HG02870 (cell line): Measurements from ENCODE around the gene PRKN.
"Not testable (repeated sequence)": the region's sequence is repeated elsewhere in the genome, so short reads cannot be mapped to it uniquely, and the experiment has no call there.

Experiments
- ATAC-seq: cut with Tn5 transposase; IDR thresholded peaks from one replicate; pipeline ENCODE4 v1.9.1; 2021; ENCODE audit warnings: mild to moderate bottlenecking, moderate library complexity; ENCODE audit not compliant: unreplicated experiment

The PRKN gene

DNA sequence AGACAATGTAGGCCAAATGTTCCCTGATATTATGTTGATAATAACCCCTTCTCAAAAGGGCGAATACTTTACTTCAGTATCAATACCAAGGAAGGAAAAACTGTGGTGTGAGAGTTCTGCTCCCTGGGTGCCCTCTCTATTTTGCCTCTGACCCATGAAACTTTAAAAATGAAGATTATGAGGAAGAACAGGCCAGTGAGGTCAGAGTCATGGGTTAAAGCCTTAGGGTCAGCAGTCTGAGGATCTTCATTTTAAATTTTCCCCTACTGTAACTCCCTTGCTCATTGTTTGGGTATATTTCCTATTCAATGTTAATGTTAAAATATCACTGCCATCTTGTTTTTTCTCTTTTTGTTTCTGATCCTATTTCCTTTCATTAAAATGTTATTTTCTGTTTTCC is 47.9 kb downstream of the PRKN start:
- no peak for ATAC-seq

DNA sequence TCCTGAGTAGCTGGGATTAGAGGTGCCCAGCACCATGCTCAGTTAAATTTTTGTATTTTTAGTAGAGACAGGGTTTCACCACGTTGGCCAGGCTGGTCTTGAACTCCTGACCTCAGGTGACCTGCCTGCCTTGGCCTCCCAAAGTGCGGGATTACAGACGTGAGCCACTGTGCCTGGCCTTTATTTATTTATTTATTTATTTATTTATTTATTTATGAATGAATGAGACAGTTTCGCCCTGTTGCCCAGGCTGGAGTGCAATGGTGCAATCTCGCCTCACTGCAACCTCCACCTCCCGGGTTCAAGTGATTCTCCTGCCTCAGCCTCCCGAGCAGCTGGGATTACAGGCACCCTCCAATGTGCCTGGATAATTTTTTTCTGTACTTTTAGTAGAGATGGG is 48.7 kb downstream of the PRKN start:
- not testable (repeated sequence) for ATAC-seq

GRCh38 chr6:162675503-162675902 is 52.1 kb downstream of the PRKN start:
- ATAC-seq: no peak

DNA sequence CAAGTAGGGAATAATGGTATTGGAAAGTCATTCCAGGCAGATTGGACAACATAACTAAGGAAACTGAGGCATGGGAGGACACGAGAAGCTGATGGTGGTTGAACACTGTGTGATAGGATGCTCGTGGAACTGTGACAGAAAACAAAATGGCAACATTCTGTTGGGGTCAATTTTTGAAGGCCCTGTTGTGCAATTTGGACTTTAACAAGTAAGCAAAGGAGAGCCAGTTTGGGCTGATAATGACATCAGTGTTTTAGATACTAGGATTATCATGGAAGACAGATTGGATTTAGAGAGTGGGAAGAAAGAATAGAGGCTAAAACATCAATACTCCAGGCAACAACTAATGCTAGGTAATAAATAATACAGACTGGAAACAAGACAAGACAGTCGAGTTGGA is 53.1 kb downstream of the PRKN start:
- ATAC-seq: no peak

GRCh38 chr6:162671580-162672165 is 55.9 kb downstream of the PRKN start:
- no peak for ATAC-seq

GRCh38 chr6:162670345-162670744 is 57.2 kb downstream of the PRKN start:
- ATAC-seq: no peak

- ATAC-seq: no peak
These were observed 61.3 kb downstream of the PRKN start for GRCh38 chr6:162666246-162666645.

- no peak for ATAC-seq
These were observed 73.8 kb downstream of the PRKN start for GRCh38 chr6:162653808-162654207.

GRCh38 chr6:162651505-162651904 is 76.1 kb downstream of the PRKN start:
- no peak for ATAC-seq

DNA sequence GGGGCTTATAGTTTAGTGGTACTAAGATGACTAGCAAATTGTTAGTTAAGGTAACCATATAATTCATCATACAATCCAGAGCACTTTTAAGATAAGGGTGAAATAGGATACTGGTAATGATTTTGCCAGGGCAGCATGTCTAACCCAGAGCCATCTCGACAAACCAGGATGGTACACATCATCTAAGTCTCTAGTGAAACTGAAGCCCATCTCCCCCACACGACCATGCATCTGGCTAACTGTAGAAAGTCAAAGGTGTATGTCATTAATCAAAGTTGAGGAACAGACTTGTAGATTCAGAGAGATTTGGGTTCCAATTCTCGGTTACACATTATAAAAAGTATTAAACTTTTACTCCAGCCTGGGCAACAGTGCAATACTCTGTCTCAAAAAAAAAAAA is 78.3 kb downstream of the PRKN start:
- no peak for ATAC-seq

- no peak for ATAC-seq
These were observed 83.4 kb downstream of the PRKN start for GRCh38 chr6:162644153-162644552.

GRCh38 chr6:162640756-162641155 is 86.8 kb downstream of the PRKN start:
- no peak for ATAC-seq

GRCh38 chr6:162639951-162640350 is 87.6 kb downstream of the PRKN start:
- ATAC-seq: no peak

DNA sequence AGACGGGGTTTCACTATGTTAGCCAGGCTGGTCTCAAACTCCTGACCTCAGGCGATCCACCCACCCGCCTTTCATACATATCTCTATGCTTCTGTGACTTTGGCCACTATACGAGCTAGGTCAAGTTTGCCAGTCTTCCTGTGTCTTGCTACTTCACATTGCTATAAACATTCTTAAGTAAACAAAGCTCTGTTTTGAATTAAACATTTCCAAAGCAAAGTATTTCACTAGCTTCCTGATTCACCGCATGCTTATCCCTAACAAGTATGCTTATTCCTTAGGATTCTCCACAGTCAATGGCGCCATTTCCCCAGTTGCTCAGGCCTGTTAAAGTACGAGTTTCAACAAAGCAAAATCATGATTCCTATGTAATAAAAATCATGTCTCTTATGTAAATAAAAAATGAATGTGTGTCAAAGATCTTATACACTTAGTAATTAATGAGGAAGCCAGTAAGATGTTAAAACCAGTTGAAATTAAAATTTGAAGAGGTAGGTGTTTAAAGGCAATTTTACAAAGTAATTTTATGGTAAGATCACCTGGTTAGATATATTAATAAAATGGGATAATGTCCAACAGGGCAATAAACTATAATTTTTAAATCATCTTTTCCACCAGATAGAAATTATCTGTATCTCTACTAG is 88.5 kb downstream of the PRKN start:
- no peak for ATAC-seq

DNA sequence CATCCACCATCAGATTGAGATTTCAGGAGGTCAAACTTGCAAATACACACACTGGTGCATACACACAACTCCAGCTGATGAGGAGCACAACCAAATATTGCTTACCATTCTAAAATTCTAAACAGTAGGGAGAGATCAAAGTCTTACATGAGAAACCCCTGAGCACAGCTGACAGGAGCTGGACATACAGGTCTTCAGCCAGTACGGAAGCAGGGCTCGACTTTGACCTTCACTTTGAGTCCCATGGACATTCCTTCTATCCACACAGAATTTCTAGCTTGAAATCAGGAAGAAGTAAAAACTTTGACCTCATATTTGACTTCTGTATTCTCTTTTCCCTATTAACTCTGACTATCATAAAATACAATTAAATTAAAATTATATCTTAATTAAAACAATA is 90.2 kb downstream of the PRKN start:
- ATAC-seq: no peak

- no peak for ATAC-seq
These were observed 91.4 kb downstream of the PRKN start for GRCh38 chr6:162636167-162636566.

GRCh38 chr6:162631546-162631945 is 96.0 kb downstream of the PRKN start:
- no peak for ATAC-seq

DNA sequence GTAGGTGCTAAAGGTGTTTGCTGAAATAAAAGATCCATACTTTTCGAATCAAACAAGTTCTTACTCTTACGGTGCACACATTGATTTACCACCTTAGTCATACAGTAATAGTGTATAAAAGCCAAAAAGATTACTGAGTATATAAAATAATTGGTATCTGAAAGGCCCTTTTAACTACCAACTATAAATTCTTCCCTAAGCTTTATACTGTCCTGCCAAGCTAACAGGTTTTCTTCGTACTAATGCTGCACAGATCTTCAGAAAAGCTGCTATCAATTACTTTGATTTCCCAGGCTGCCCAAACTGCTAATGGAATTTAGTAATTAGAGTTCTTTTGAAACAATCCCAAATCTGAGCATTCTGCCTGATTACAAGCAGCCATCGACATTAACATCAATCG is 97.5 kb downstream of the PRKN start:
- ATAC-seq: no peak

GRCh38 chr6:162627825-162628224 is 99.7 kb downstream of the PRKN start:
- ATAC-seq: no peak

DNA sequence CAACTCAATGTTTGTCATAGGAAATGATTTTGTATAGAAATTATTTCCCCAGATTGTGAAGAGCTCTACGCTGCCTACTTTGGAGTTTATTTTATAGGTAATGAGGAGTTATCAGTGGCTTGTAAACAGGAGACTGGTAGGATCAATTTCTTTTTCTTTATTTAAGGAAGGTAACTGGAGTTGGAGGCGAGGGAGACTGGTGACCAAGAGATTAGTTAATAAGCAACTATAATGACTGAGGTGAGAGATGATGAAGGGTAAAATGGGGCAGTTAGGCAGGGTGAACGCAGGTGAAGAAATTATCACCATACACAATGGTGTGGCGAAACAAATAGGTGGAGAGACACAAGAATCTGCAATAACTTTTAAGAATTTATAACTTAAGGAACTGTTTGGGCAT is 100.2 kb downstream of the PRKN start:
- no peak for ATAC-seq

- no peak for ATAC-seq
These were observed 100.7 kb downstream of the PRKN start for GRCh38 chr6:162626869-162627268.

- ATAC-seq: no peak
These were observed 101.6 kb downstream of the PRKN start for GRCh38 chr6:162625846-162626540.
